Natural killer cell (primary cell): ENCODE data around the gene CSTF1. TPM values are rescaled to one million over a fixed set of nuclear protein-coding genes. Genes with fewer than 3 reads are reported as not detected.
"Not testable (repeated sequence)": the region's sequence is repeated elsewhere in the genome, so short reads cannot be mapped to it uniquely, and the experiment has no call there.

Source experiments
- ATAC-seq, 3 donors: fragments of 150-1000 bp in 2 of 3; fragments of 200-7000 bp in 1 of 3; cut with Tn5 transposase; 1 replicate in 1 of 3; 2 replicates in 2 of 3; pipeline ENCODE4 v1.10.0; 2021; ENCODE audit warnings: mild to moderate bottlenecking in 2 of 3, moderate library complexity in 2 of 3
- DNase-seq, 2 donors: peaks; one replicate each; pipeline versions ENCODE4 v3.0.0 to v3.0.0-alpha.2; 2013 to 2021; ENCODE audit warnings: mixed read lengths in 1 of 2
- H3K27ac ChIP-seq: one replicate; pipeline ENCODE4 v1.5.1; 2013; ENCODE audit warnings: mild to moderate bottlenecking, low read length
- H3K27me3 ChIP-seq: one replicate; pipeline ENCODE4 v1.6.1; 2013; ENCODE audit warnings: low read length; ENCODE audit not compliant: control insufficient read depth, insufficient read depth
- H3K36me3 ChIP-seq: one replicate; pipeline ENCODE4 v1.6.1; 2013; ENCODE audit warnings: low read length; ENCODE audit not compliant: control insufficient read depth, insufficient read depth
- H3K4me1 ChIP-seq: one replicate; pipeline ENCODE4 v1.6.1; 2013; ENCODE audit warnings: low read length; ENCODE audit not compliant: control insufficient read depth, insufficient read depth
- H3K4me3 ChIP-seq: one replicate; pipeline ENCODE4 v1.5.1; 2013; ENCODE audit warnings: low read length
- H3K9me3 ChIP-seq: one replicate; pipeline ENCODE4 v1.6.1; 2013; ENCODE audit warnings: low read length; ENCODE audit not compliant: control insufficient read depth, insufficient read depth
- H3K27ac Mint-ChIP-seq, 2 donors: one replicate each; pipeline ENCODE4 v1.8.0; 2022; ENCODE audit warnings: mild to moderate bottlenecking in 2 of 2, mixed read lengths in 2 of 2, moderate library complexity in 1 of 2
- H3K27me3 Mint-ChIP-seq, 2 donors: one replicate each; pipeline ENCODE4 v1.8.0; 2022; ENCODE audit warnings: low read depth in 2 of 2, mixed read lengths in 2 of 2
- H3K36me3 Mint-ChIP-seq: one replicate; pipeline ENCODE4 v1.8.0; 2022; ENCODE audit warnings: mixed read lengths
- H3K4me1 Mint-ChIP-seq, 2 donors: one replicate each; pipeline ENCODE4 v1.8.0; 2022; ENCODE audit warnings: mixed read lengths in 2 of 2
- H3K4me3 Mint-ChIP-seq: one replicate; pipeline ENCODE4 v1.8.0; 2022; ENCODE audit warnings: mild to moderate bottlenecking, moderate library complexity, mixed read lengths
- H3K9me3 Mint-ChIP-seq, 2 donors: one replicate each; pipeline ENCODE4 v1.8.0; 2022; ENCODE audit warnings: mixed read lengths in 2 of 2
- WGBS: methylation state at CpG from one replicate; pipeline ENCODE4 v1.1.7; 2013; ENCODE audit warnings: missing lambda C conversion rate; ENCODE audit not compliant: insufficient coverage; 5-methylcytosine and 5-hydroxymethylcytosine counted together
- intact Hi-C: fragments of 100-400 bp; cut with micrococcal nuclease; formaldehyde crosslinking; loops from one replicate; pipeline ENCODE4 v1.14.2; 2022
- total RNA-seq, 4 donors: library from RNA; stranded (reverse); fragments of 120-200 nt in 1 of 4; gene quantifications; one replicate each; pipeline versions ENCODE4 v1.2.3 to v1.2.4, GENCODE V29; 2013 to 2022
- TF ChIP-seq, protein P1 (sequence below): fragments of 200-600 bp; IDR thresholded peaks from one replicate; pipeline ENCODE4 v1.8.0; 2022; ENCODE audit warnings: antibody characterized with exemption

Gene CSTF1
- total RNA-seq, 3 donors from 2014 or later (not counting 1 experiment from before 2014, with no cell fraction given) = 15.8 to 24.3 (median 18.5) TPM

DNA sequence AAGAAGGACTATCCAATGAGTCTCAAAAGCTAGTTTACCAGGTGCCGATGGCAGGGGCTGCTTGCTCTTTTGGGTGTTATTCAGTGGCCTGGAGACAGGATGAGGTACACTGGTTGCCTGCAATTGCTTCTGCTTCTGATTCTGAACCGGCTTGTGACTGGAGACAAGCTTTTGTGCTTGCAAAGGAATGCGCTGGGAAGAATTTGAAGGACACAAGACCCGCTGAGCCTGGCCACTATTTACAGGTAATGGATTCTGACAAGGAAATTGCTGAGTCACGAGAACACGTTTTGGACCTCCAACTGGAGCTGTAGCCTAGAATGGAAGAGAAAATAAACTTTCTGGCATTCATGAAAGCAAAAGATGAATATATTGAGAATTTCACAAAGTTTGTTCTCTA is 6.2 kb upstream of the CSTF1 start:
- Mint-ChIP-seq H3K27me3 (no peaks in the 10 kb centered on the region), H3K4me1 (no peaks in the 10 kb centered on the region), H3K36me3 (no peaks in the 10 kb centered on the region), H3K9me3 (no peaks in the 10 kb centered on the region), H3K4me3 (no peak overlapping the region), H3K27ac (no peak overlapping the region)
- intact Hi-C loops = no loop called here
- ATAC-seq (no peak), DNase-seq (no peak)
- H3K4me3 ChIP-seq = no peak overlapping the region
- no peaks in the 10 kb centered on the region for H3K27me3 ChIP-seq
- TF ChIP-seq, protein P1, sequence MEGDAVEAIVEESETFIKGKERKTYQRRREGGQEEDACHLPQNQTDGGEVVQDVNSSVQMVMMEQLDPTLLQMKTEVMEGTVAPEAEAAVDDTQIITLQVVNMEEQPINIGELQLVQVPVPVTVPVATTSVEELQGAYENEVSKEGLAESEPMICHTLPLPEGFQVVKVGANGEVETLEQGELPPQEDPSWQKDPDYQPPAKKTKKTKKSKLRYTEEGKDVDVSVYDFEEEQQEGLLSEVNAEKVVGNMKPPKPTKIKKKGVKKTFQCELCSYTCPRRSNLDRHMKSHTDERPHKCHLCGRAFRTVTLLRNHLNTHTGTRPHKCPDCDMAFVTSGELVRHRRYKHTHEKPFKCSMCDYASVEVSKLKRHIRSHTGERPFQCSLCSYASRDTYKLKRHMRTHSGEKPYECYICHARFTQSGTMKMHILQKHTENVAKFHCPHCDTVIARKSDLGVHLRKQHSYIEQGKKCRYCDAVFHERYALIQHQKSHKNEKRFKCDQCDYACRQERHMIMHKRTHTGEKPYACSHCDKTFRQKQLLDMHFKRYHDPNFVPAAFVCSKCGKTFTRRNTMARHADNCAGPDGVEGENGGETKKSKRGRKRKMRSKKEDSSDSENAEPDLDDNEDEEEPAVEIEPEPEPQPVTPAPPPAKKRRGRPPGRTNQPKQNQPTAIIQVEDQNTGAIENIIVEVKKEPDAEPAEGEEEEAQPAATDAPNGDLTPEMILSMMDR = no peak
- H3K36me3 ChIP-seq = no peaks in the 10 kb centered on the region
- no peaks in the 10 kb centered on the region for H3K9me3 ChIP-seq
- 96% methylated on average over 6 of the region's 6 CpGs for WGBS
- peaks cover 3% of the 10 kb centered on the region for H3K4me1 ChIP-seq
- H3K27ac ChIP-seq = no peak overlapping the region

DNA sequence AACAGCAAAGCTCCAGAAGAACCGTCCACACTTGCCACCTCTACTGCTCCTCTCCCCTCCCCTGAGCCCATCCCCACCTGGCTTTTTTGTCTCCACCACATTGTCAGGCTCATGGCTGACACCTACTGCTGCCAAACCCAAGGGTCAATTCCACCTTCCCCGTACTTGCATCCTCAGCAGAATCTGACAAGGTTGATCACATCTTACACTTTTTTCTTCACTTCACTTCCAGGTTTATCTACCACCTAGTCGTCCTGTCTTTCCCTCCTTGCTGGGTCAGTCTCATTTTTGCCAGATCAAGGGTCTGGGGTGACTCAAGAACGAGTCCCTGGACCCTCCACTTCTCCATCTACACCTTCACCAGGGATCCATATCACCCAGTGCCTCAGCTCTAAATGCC is 3.6 kb upstream of the CSTF1 start:
- Mint-ChIP-seq H3K27me3 (no peaks in the 10 kb centered on the region), H3K36me3 (no peaks in the 10 kb centered on the region), H3K27ac (no peak overlapping the region), H3K9me3 (no peaks in the 10 kb centered on the region), H3K4me1 (peaks cover 10% of the 10 kb centered on the region in 2 donors), H3K4me3 (no peak overlapping the region)
- Histone ChIP-seq H3K4me3 (no peak overlapping the region), H3K27me3 (no peaks in the 10 kb centered on the region), H3K4me1 (peaks cover 18% of the 10 kb centered on the region), H3K27ac (no peak overlapping the region), H3K9me3 (no peaks in the 10 kb centered on the region), H3K36me3 (no peaks in the 10 kb centered on the region)
- TF ChIP-seq, protein P1 = no peak
- 97% methylated on average over 4 of the region's 4 CpGs for WGBS
- no peak for DNase-seq
- intact Hi-C loops = no loop called here
- ATAC-seq = no peak

DNA sequence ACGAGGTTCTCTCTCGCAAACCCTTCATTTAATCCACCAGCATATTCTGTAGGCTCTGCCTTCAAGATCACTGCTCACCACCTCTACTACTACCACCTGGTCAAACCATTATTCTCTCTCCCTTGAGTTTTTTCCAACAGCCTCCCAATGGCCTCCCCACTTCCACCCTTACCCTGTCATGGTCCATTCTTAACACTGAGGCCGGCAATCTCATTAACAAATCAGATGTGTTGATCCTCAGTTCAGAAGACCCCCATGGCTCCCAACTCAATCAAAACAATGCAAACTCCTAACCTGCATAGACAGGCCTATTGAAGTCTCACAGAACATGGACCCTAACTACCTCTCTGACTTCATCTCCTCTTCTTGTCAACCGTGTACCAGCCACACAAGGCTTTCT is 2.6 kb upstream of the CSTF1 start:
- Mint-ChIP-seq H3K27ac (no peak overlapping the region), H3K36me3 (no peaks in the 10 kb centered on the region), H3K4me3 (no peak overlapping the region), H3K4me1 (peaks cover 12 to 14% of the 10 kb centered on the region in 2 donors), H3K9me3 (no peaks in the 10 kb centered on the region), H3K27me3 (no peaks in the 10 kb centered on the region)
- H3K36me3 ChIP-seq = no peaks in the 10 kb centered on the region
- DNase-seq = no peak
- intact Hi-C loops = no loop called here
- H3K4me3 ChIP-seq = no peak overlapping the region
- H3K27me3 ChIP-seq = no peaks in the 10 kb centered on the region
- H3K4me1 ChIP-seq = peaks cover 21% of the 10 kb centered on the region
- WGBS = 98% methylated on average over 4 of the region's 4 CpGs
- TF ChIP-seq, protein P1 = no peak
- no peak for ATAC-seq
- H3K27ac ChIP-seq = no peak overlapping the region
- no peaks in the 10 kb centered on the region for H3K9me3 ChIP-seq

DNA sequence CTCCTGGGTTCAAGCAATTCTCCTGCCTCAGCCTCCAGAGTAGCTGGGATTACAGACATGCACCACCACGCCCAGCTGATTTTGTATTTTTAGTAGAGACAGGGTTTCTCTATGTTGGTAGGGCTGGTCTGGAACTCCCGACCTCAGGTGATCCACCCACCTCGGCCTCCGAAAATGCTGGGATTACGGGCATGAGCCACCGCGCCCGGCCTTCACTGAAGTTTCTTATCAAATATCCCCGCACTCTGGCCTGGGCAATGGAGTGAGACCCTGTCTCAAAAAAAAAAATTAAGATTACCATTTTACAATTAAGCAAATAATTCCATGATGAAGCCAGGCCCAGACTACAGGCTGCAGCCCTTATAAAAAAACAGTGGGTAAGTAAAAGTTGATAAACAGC is 2.0 kb upstream of the CSTF1 start:
- H3K36me3 ChIP-seq, H3K9me3 ChIP-seq, H3K36me3 Mint-ChIP-seq, H3K27ac ChIP-seq, H3K9me3 Mint-ChIP-seq, DNase-seq, intact Hi-C loops, H3K4me3 Mint-ChIP-seq, H3K27me3 ChIP-seq, ATAC-seq, H3K27ac Mint-ChIP-seq, H3K27me3 Mint-ChIP-seq, H3K4me3 ChIP-seq: not testable (repeated sequence)
- peaks cover 12 to 20% of the 10 kb centered on the region in 2 donors for H3K4me1 Mint-ChIP-seq
- WGBS = 99% methylated on average over 9 of the region's 9 CpGs
- H3K4me1 ChIP-seq = peaks cover 21% of the 10 kb centered on the region
